ENCODE results near the gene CELSR2.

CELSR2 gene

DNA sequence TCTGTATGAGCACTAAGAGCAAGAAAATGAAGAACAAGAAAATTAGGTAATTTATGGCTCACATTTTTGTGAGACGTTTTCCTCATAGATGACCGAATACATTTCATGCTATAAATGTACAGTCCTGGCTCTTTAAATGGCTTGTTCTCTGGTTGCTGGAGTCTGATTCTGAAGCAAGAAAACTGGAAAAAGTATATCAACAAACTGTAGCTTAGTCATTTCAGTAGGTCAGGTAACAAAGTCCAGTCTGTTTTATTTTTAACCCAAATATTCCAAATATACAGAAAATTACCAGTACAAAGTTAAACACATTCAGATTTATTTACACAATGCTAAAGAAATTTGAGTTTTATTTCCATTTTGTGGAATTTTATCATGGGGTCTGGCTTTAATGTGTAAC, 60.0 kb downstream of the CELSR2 start:
- TF ChIP-seq ZNF433 (tag by site-specific recombination; IDR thresholded peaks at IDR 0.05; ENCODE audit: low read depth), result no peak
- TF ChIP-seq ZNF776 (tag by site-specific recombination; IDR thresholded peaks at IDR 0.05; ENCODE audit: borderline replicate concordance), result no peak
- TF ChIP-seq, protein P1, sequence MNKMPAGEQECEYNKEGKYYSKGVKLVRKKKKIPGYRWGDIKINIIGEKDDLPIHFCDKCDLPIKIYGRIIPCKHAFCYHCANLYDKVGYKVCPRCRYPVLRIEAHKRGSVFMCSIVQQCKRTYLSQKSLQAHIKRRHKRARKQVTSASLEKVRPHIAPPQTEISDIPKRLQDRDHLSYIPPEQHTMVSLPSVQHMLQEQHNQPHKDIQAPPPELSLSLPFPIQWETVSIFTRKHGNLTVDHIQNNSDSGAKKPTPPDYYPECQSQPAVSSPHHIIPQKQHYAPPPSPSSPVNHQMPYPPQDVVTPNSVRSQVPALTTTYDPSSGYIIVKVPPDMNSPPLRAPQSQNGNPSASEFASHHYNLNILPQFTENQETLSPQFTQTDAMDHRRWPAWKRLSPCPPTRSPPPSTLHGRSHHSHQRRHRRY (tag by site-specific recombination; IDR thresholded peaks at IDR 0.05), result no peak
- no peak for TF ChIP-seq ZNF660 (tag by site-specific recombination; IDR thresholded peaks at IDR 0.05)
- TF ChIP-seq ZNF621 (tag by site-specific recombination; IDR thresholded peaks at IDR 0.05), result no peak
- TF ChIP-seq ZNF423 (tag by site-specific recombination; IDR thresholded peaks at IDR 0.05), result no peak
- no peak for TF ChIP-seq ZNF157 (tag by site-specific recombination; IDR thresholded peaks at IDR 0.05)
- TF ChIP-seq GLI4 (tag by site-specific recombination; IDR thresholded peaks at IDR 0.05), result no peak
- TF ChIP-seq EGR2 (tag by site-specific recombination; IDR thresholded peaks at IDR 0.05; ENCODE audit: low read depth), result no peak
- TF ChIP-seq, protein P2, sequence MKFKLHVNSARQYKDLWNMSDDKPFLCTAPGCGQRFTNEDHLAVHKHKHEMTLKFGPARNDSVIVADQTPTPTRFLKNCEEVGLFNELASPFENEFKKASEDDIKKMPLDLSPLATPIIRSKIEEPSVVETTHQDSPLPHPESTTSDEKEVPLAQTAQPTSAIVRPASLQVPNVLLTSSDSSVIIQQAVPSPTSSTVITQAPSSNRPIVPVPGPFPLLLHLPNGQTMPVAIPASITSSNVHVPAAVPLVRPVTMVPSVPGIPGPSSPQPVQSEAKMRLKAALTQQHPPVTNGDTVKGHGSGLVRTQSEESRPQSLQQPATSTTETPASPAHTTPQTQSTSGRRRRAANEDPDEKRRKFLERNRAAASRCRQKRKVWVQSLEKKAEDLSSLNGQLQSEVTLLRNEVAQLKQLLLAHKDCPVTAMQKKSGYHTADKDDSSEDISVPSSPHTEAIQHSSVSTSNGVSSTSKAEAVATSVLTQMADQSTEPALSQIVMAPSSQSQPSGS (tag by site-specific recombination; IDR thresholded peaks at IDR 0.05; ENCODE audit: low read depth), result no peak
- no peak for TF ChIP-seq ZNF133 (tag by site-specific recombination; IDR thresholded peaks at IDR 0.05)
- no peak for TF ChIP-seq SCRT2 (tag by site-specific recombination; IDR thresholded peaks at IDR 0.05)
- no peak for TF ChIP-seq RBAK (tag by site-specific recombination; IDR thresholded peaks at IDR 0.05)
- no peak for TF ChIP-seq SALL2 (tag by site-specific recombination; IDR thresholded peaks at IDR 0.05; ENCODE audit: borderline replicate concordance)
- no peak for TF ChIP-seq ZBTB20 (tag by site-specific recombination; IDR thresholded peaks at IDR 0.05)
- no peak for TF ChIP-seq GFI1B (tag by site-specific recombination; IDR thresholded peaks at IDR 0.05)
- no peak for TF ChIP-seq ZNF202 (tag by site-specific recombination; IDR thresholded peaks at IDR 0.05; ENCODE audit: borderline replicate concordance)
- TF ChIP-seq ZFP41 (tag by site-specific recombination; IDR thresholded peaks at IDR 0.05; ENCODE audit: borderline replicate concordance), result no peak
- TF ChIP-seq, protein P3, sequence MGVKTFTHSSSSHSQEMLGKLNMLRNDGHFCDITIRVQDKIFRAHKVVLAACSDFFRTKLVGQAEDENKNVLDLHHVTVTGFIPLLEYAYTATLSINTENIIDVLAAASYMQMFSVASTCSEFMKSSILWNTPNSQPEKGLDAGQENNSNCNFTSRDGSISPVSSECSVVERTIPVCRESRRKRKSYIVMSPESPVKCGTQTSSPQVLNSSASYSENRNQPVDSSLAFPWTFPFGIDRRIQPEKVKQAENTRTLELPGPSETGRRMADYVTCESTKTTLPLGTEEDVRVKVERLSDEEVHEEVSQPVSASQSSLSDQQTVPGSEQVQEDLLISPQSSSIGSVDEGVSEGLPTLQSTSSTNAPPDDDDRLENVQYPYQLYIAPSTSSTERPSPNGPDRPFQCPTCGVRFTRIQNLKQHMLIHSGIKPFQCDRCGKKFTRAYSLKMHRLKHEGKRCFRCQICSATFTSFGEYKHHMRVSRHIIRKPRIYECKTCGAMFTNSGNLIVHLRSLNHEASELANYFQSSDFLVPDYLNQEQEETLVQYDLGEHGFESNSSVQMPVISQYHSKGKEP (tag by site-specific recombination; IDR thresholded peaks at IDR 0.05), result no peak
- ChIA-PET CTCF (interaction anchor here (0.8 kb wide), 1 partner anchor 31 kb away, joined by 3 read pairs; no protein-coding TSS in a partner anchor), POLR2A (no interaction called here)

DNA sequence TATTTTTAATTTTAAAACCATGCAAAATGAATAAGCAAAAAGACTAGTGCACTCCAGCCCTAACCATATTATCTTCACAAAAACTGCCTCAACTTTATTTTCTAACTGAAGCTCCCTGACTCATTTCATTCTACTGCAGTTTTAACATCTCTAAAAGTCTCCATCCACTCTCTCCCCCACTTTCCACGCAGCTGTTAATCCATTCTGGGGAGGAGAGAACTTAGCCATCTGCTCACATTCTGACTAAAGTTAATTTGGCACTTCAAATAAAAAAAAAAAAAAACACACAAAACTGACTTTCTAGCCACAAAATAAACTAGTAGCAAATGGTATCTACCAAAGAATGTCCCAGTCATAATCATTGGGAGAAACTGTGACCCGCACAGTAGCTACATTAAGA, 62.9 kb downstream of the CELSR2 start:
- CTCF ChIA-PET, result interaction anchor here (0.5 to 1.2 kb wide), 4 partner anchors 14 to 221 kb away, joined by 3 to 5 read pairs (median 4); partner anchors contain the start of gene PSRC1
- TF ChIP-seq PRDM1 (tag by site-specific recombination; IDR thresholded peaks at IDR 0.05), result 0 out of 2 replicates have a peak, but pooled peaks have one; percentile 7
- TF ChIP-seq, protein P4, sequence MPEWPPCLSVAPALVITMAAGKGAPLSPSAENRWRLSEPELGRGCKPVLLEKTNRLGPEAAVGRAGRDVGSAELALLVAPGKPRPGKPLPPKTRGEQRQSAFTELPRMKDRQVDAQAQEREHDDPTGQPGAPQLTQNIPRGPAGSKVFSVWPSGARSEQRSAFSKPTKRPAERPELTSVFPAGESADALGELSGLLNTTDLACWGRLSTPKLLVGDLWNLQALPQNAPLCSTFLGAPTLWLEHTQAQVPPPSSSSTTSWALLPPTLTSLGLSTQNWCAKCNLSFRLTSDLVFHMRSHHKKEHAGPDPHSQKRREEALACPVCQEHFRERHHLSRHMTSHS (tag by site-specific recombination; IDR thresholded peaks at IDR 0.05), result no peak
- peaks cover 8 to 59% of the 10 kb centered on the region in 2 experiments; a peak in 2 of 3 replicates for H3K36me3 ChIP-seq (ENCODE audit: control insufficient read depth in 2 of 2, insufficient read depth in 1 of 2, low read length in 2 of 2)

More for the DNA sequence above, 60.0 kb downstream of the CELSR2 start:
- Histone ChIP-seq H3K4me3 (ENCODE audit: low read depth, low read length) (no peak overlapping the region), H3K27ac (ENCODE audit: extremely low read depth, low read depth, low read length) (no peak overlapping the region), H3K9me3 (ENCODE audit: control insufficient read depth, insufficient read depth, low read depth, low read length) (no peaks in the 10 kb centered on the region), H3K36me3 (ENCODE audit: control insufficient read depth in 2 of 2, insufficient read depth in 1 of 2, low read length in 2 of 2) (peaks cover 0 to 32% of the 10 kb centered on the region in 2 experiments; a peak in 1 of 3 replicates), H3K4me1 (ENCODE audit: control insufficient read depth, insufficient read depth, low read length) (0 out of 2 replicates have a peak, but pooled peaks cover 2% of the 10 kb centered on the region)

More for the DNA sequence above, 62.9 kb downstream of the CELSR2 start:
- H3K9me3 ChIP-seq (ENCODE audit: control insufficient read depth, insufficient read depth, low read depth, low read length), result no peaks in the 10 kb centered on the region
- no peak overlapping the region for H3K4me3 ChIP-seq (ENCODE audit: low read depth, low read length)
- no peak overlapping the region for H3K27ac ChIP-seq (ENCODE audit: extremely low read depth, low read depth, low read length)
- 0 out of 2 replicates have a peak, but pooled peaks cover 2% of the 10 kb centered on the region for H3K4me1 ChIP-seq (ENCODE audit: control insufficient read depth, insufficient read depth, low read length)
- POLR2A ChIA-PET, result interaction anchor here (0.7 to 1.6 kb wide), 2 partner anchors 86 to 105 kb away, joined by 3 to 4 read pairs; partner anchors contain the start of gene SORT1
